NCI-H524 treated with DMSO at 0.1 percent for 48 hours (cell line): ENCODE measurements around the gene LRRC46.

Experiments used
- DNase-seq: peaks from one replicate; lab custom pipeline; 2025; lab: John Stamatoyannopoulos, UW

LRRC46 gene

GRCh38 chr17:47810200-47810821 is 21.2 kb upstream of the LRRC46 start:
- no peak for DNase-seq

GRCh38 chr17:47810901-47811635 is 20.4 kb upstream of the LRRC46 start:
- no peak for DNase-seq

- DNase-seq, result no peak
These were observed 19.8 kb upstream of the LRRC46 start for GRCh38 chr17:47811709-47812108.

GRCh38 chr17:47812146-47812920 is 19.1 kb upstream of the LRRC46 start:
- no peak for DNase-seq

GRCh38 chr17:47813077-47813476 is 18.4 kb upstream of the LRRC46 start:
- no peak for DNase-seq

GRCh38 chr17:47813512-47814031 is 17.9 kb upstream of the LRRC46 start:
- no peak for DNase-seq

GRCh38 chr17:47815106-47815918 is 16.2 kb upstream of the LRRC46 start:
- no peak for DNase-seq

- no peak for DNase-seq
These were observed 15.2 kb upstream of the LRRC46 start for GRCh38 chr17:47816111-47816735.

- no peak for DNase-seq
These were observed 14.5 kb upstream of the LRRC46 start for GRCh38 chr17:47816947-47817346.

GRCh38 chr17:47818002-47818695 is 13.3 kb upstream of the LRRC46 start:
- DNase-seq, result no peak

GRCh38 chr17:47819475-47819874 is 12.0 kb upstream of the LRRC46 start:
- DNase-seq, result no peak

GRCh38 chr17:47820033-47820789 is 11.3 kb upstream of the LRRC46 start:
- no peak for DNase-seq

GRCh38 chr17:47821031-47821423 is 10.4 kb upstream of the LRRC46 start:
- DNase-seq, result no peak

- DNase-seq, result peak; percentile 54
These were observed 9.8 kb upstream of the LRRC46 start, which contains the start of gene OSBPL7 for GRCh38 chr17:47821424-47822391. Gene OSBPL7 (minus strand): TSS chr17:47821794. CDS start chr17:47820278, 1,516 bp downstream.

- DNase-seq, result no peak
These were observed 8.7 kb upstream of the LRRC46 start for GRCh38 chr17:47822785-47823184.

GRCh38 chr17:47823519-47823918 is 8.0 kb upstream of the LRRC46 start:
- DNase-seq, result no peak

- no peak for DNase-seq
These were observed 1.6 kb upstream of the LRRC46 start for GRCh38 chr17:47829870-47830269.

- DNase-seq, result no peak
These were observed 971 bp upstream of the LRRC46 start for GRCh38 chr17:47830396-47831002.
